ENCODE results near the gene FARS2. TPM values are rescaled to one million over a fixed set of nuclear protein-coding genes. Genes with fewer than 3 reads are reported as not detected.

The FARS2 gene
- polyA plus RNA-seq, 1 donor from 2014 or later, result 11.9 TPM

- Histone ChIP-seq H3K9me2 (ENCODE audit: insufficient read depth, low read length) (no peaks in the 10 kb centered on the region), H2AFZ (ENCODE audit: low read depth, low read length) (no peak overlapping the region), H4K20me1 (ENCODE audit: insufficient read depth) (no peaks in the 10 kb centered on the region), H3K9ac (ENCODE audit: low read length) (peak overlapping the region; percentile 15), H3K4me3 (ENCODE audit: low read length) (peak overlapping the region; percentile 0), H3K27ac (ENCODE audit: low read length) (peak overlapping the region; percentile 61), H3K4me2 (ENCODE audit: low read length) (peak overlapping the region; percentile 27), H3K36me3 (ENCODE audit: insufficient read depth, low read length) (no peaks in the 10 kb centered on the region), H3K79me2 (replicated peaks; ENCODE audit: insufficient read depth, low read length) (no peaks in the 10 kb centered on the region), H3K9me3 (ENCODE audit: low read length) (no peaks in the 10 kb centered on the region), H3K27me3 (ENCODE audit: insufficient read depth, low read depth, low read length) (no peaks in the 10 kb centered on the region), H3F3A (ENCODE audit: insufficient read depth, low read length, poor library complexity, severe bottlenecking) (no peaks in the 10 kb centered on the region)
- peak; percentile 12 for TF ChIP-seq EP300 (conservative IDR thresholded peaks at IDR 0.05; ENCODE audit: poor library complexity, severe bottlenecking)
- no peak for TF ChIP-seq RAD21 (conservative IDR thresholded peaks at IDR 0.05)
- TF ChIP-seq, protein P1, sequence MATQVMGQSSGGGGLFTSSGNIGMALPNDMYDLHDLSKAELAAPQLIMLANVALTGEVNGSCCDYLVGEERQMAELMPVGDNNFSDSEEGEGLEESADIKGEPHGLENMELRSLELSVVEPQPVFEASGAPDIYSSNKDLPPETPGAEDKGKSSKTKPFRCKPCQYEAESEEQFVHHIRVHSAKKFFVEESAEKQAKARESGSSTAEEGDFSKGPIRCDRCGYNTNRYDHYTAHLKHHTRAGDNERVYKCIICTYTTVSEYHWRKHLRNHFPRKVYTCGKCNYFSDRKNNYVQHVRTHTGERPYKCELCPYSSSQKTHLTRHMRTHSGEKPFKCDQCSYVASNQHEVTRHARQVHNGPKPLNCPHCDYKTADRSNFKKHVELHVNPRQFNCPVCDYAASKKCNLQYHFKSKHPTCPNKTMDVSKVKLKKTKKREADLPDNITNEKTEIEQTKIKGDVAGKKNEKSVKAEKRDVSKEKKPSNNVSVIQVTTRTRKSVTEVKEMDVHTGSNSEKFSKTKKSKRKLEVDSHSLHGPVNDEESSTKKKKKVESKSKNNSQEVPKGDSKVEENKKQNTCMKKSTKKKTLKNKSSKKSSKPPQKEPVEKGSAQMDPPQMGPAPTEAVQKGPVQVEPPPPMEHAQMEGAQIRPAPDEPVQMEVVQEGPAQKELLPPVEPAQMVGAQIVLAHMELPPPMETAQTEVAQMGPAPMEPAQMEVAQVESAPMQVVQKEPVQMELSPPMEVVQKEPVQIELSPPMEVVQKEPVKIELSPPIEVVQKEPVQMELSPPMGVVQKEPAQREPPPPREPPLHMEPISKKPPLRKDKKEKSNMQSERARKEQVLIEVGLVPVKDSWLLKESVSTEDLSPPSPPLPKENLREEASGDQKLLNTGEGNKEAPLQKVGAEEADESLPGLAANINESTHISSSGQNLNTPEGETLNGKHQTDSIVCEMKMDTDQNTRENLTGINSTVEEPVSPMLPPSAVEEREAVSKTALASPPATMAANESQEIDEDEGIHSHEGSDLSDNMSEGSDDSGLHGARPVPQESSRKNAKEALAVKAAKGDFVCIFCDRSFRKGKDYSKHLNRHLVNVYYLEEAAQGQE (IDR thresholded peaks at IDR 0.05; ENCODE audit: borderline replicate concordance), result no peak
- TF ChIP-seq POLR2AphosphoS5 (IDR thresholded peaks at IDR 0.05), result peak; percentile 36
These were observed 365.6 kb downstream of the FARS2 start for GRCh38 chr6:5626727-5627426.

GRCh38 chr6:5630636-5631035 lies 369.3 kb downstream of the FARS2 start:
- no peaks in the 10 kb centered on the region for H3K9me2 ChIP-seq (ENCODE audit: insufficient read depth, low read length)
- H3K9ac ChIP-seq (ENCODE audit: low read length), result no peak overlapping the region
- no peaks in the 10 kb centered on the region for H3K79me2 ChIP-seq (replicated peaks; ENCODE audit: insufficient read depth, low read length)
- H3K4me3 ChIP-seq (ENCODE audit: low read length), result no peak overlapping the region
- no peak overlapping the region for H2AFZ ChIP-seq (ENCODE audit: low read depth, low read length)
- TF ChIP-seq EZH2 (IDR thresholded peaks at IDR 0.05; ENCODE audit: borderline replicate concordance, insufficient read depth, low read length, poor library complexity, severe bottlenecking), result no peak
- TF ChIP-seq POLR2AphosphoS5 (IDR thresholded peaks at IDR 0.05), result no peak
- no peak for TF ChIP-seq MXI1 (conservative IDR thresholded peaks at IDR 0.05; ENCODE audit: poor library complexity, severe bottlenecking)
- TF ChIP-seq TAF1 (IDR thresholded peaks at IDR 0.05; ENCODE audit: low read depth), result no peak
- TF ChIP-seq EP300 (conservative IDR thresholded peaks at IDR 0.05; ENCODE audit: poor library complexity, severe bottlenecking), result peak; percentile 20
- TF ChIP-seq RAD21 (conservative IDR thresholded peaks at IDR 0.05), result no peak
- no peaks in the 10 kb centered on the region for H3K9me3 ChIP-seq (ENCODE audit: low read length)
- H4K20me1 ChIP-seq (ENCODE audit: insufficient read depth), result no peaks in the 10 kb centered on the region
- no peaks in the 10 kb centered on the region for H3K36me3 ChIP-seq (ENCODE audit: insufficient read depth, low read length)
- no peaks in the 10 kb centered on the region for H3F3A ChIP-seq (ENCODE audit: insufficient read depth, low read length, poor library complexity, severe bottlenecking)
- peak overlapping the region; percentile 56 for H3K4me2 ChIP-seq (ENCODE audit: low read length)
- H3K27ac ChIP-seq (ENCODE audit: low read length), result no peak overlapping the region
- no peaks in the 10 kb centered on the region for H3K27me3 ChIP-seq (ENCODE audit: insufficient read depth, low read depth, low read length)

GRCh38 chr6:5632348-5632935 lies 371.1 kb downstream of the FARS2 start:
- Histone ChIP-seq H4K20me1 (ENCODE audit: insufficient read depth) (no peaks in the 10 kb centered on the region), H3F3A (ENCODE audit: insufficient read depth, low read length, poor library complexity, severe bottlenecking) (no peaks in the 10 kb centered on the region), H3K9ac (ENCODE audit: low read length) (no peak overlapping the region), H3K4me3 (ENCODE audit: low read length) (no peak overlapping the region), H3K9me3 (ENCODE audit: low read length) (no peaks in the 10 kb centered on the region), H3K9me2 (ENCODE audit: insufficient read depth, low read length) (no peaks in the 10 kb centered on the region), H3K79me2 (replicated peaks; ENCODE audit: insufficient read depth, low read length) (no peaks in the 10 kb centered on the region), H3K36me3 (ENCODE audit: insufficient read depth, low read length) (no peaks in the 10 kb centered on the region), H3K4me2 (ENCODE audit: low read length) (no peak overlapping the region), H2AFZ (ENCODE audit: low read depth, low read length) (no peak overlapping the region), H3K27me3 (ENCODE audit: insufficient read depth, low read depth, low read length) (no peaks in the 10 kb centered on the region), H3K27ac (ENCODE audit: low read length) (no peak overlapping the region)
- TF ChIP-seq, protein P1 (IDR thresholded peaks at IDR 0.05; ENCODE audit: borderline replicate concordance), result no peak
- TF ChIP-seq EZH2 (IDR thresholded peaks at IDR 0.05; ENCODE audit: borderline replicate concordance, insufficient read depth, low read length, poor library complexity, severe bottlenecking) (no peak), EP300 (conservative IDR thresholded peaks at IDR 0.05; ENCODE audit: poor library complexity, severe bottlenecking) (no peak), MXI1 (conservative IDR thresholded peaks at IDR 0.05; ENCODE audit: poor library complexity, severe bottlenecking) (no peak), SMC3 (conservative IDR thresholded peaks at IDR 0.05; ENCODE audit: poor library complexity) (no peak), POLR2AphosphoS5 (IDR thresholded peaks at IDR 0.05) (no peak), RAD21 (conservative IDR thresholded peaks at IDR 0.05) (no peak), TAF1 (IDR thresholded peaks at IDR 0.05; ENCODE audit: low read depth) (no peak)
- TF ChIP-seq, protein P2, sequence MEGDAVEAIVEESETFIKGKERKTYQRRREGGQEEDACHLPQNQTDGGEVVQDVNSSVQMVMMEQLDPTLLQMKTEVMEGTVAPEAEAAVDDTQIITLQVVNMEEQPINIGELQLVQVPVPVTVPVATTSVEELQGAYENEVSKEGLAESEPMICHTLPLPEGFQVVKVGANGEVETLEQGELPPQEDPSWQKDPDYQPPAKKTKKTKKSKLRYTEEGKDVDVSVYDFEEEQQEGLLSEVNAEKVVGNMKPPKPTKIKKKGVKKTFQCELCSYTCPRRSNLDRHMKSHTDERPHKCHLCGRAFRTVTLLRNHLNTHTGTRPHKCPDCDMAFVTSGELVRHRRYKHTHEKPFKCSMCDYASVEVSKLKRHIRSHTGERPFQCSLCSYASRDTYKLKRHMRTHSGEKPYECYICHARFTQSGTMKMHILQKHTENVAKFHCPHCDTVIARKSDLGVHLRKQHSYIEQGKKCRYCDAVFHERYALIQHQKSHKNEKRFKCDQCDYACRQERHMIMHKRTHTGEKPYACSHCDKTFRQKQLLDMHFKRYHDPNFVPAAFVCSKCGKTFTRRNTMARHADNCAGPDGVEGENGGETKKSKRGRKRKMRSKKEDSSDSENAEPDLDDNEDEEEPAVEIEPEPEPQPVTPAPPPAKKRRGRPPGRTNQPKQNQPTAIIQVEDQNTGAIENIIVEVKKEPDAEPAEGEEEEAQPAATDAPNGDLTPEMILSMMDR (IDR thresholded peaks at IDR 0.05; ENCODE audit: poor library complexity, severe bottlenecking), result no peak
